Kidney (tissue), 14 donors: ENCODE data around the gene GUCA2B. TPM values are rescaled to one million over a fixed set of nuclear protein-coding genes. Genes with fewer than 3 reads are reported as not detected.
A peak's percentile ranks its signal among the peaks of the same experiment; 100 is the strongest.

Source experiments
- DNase-seq, 5 donors: peaks; one replicate each; pipeline ENCODE4 v3.0.0-alpha.2; 2013 to 2020
- FAIRE-seq: peaks from 2 replicates; lab custom pipeline; 2012; peaks lifted over from hg19 to GRCh38; lab: Jason Lieb, UNC
- H3K27ac ChIP-seq, 2 donors: one replicate each; pipeline ENCODE4 v1.7.0; 2013; ENCODE audit warnings: low read depth in 2 of 2, low read length in 2 of 2, inconsistent platforms in 1 of 2
- H3K27me3 ChIP-seq: one replicate; pipeline ENCODE4 v1.7.1; 2013; ENCODE audit warnings: low read length, inconsistent platforms; ENCODE audit not compliant: control insufficient read depth, insufficient read depth
- H3K36me3 ChIP-seq, 3 donors: one replicate each; pipeline versions ENCODE4 v1.7.0 to v1.7.1; 2013; ENCODE audit warnings: low read length in 3 of 3, control low read depth in 1 of 3, inconsistent platforms in 1 of 3; ENCODE audit not compliant: insufficient read depth in 3 of 3, control insufficient read depth in 2 of 3
- H3K4me1 ChIP-seq, 3 donors: one replicate each; pipeline versions ENCODE4 v1.7.0 to v1.7.1; 2013; ENCODE audit warnings: low read length in 3 of 3, inconsistent platforms in 1 of 3, low read depth in 1 of 3; ENCODE audit not compliant: control insufficient read depth in 2 of 3, insufficient read depth in 2 of 3
- H3K4me3 ChIP-seq, 3 donors: one replicate each; pipeline versions ENCODE4 v1.7.0 to v1.8.1; 2013; ENCODE audit warnings: low read length in 3 of 3, control low read depth in 1 of 3, inconsistent platforms in 1 of 3
- H3K9ac ChIP-seq, 3 donors: one replicate each; pipeline versions ENCODE4 v1.7.0 to v1.7.1; 2013; ENCODE audit warnings: low read length in 3 of 3, control low read depth in 1 of 3, inconsistent platforms in 1 of 3
- H3K9me3 ChIP-seq, 3 donors: one replicate each; pipeline versions ENCODE4 v1.7.0 to v1.7.1; 2013; ENCODE audit warnings: low read length in 3 of 3, control low read depth in 1 of 3, inconsistent platforms in 1 of 3; ENCODE audit not compliant: control insufficient read depth in 2 of 3, insufficient read depth in 1 of 3
- CTCF ChIP-seq: IDR thresholded peaks from 3 replicates; pipeline ENCODE4 v1.5.1; 2012; ENCODE audit warnings: mild to moderate bottlenecking, moderate library complexity, borderline replicate concordance; ENCODE audit not compliant: insufficient read depth; ENCODE audit errors: extremely low read depth
- intact Hi-C: fragments of 100-400 bp; cut with DNase I; formaldehyde crosslinking; loops from one replicate; pipeline ENCODE4 v1.11.1; 2022
- polyA plus RNA-seq: library from polyadenylated mRNA; stranded (reverse); fragments of 350-450 nt; fragmentation: Illumina TruSeq; extraction: RNeasy Lipid Tissue Mini Kit (QIAGEN cat#74804); gene quantifications from one replicate; pipeline ENCODE4 v1.2.3, GENCODE V29; 2014; ENCODE audit warnings: low read depth, low replicate concordance; ENCODE audit not compliant: insufficient read depth
- total RNA-seq: library from RNA; stranded (reverse); fragmentation: NEBNext Ultra II Directional; extraction: Animal tissue kit (Norgen Biotek cat#: 25700); gene quantifications from one replicate; pipeline ENCODE4 v1.2.1, GENCODE V29; 2021
- donor health status: control.
- donor health status: control.
- donor health status: control.
- donor health status: control.
- donor health status: control.
- donor health status: DM: yes; HTN: yes; CAD: no.
- donor health status: Normal renal cell carcinoma (clear cell type).

Gene GUCA2B
- total and polyA plus RNA-seq, 2 donors from 2014 or later = not detected

- Histone ChIP-seq H3K9me3 (no peaks in the 10 kb centered on the region), H3K27ac (no peak overlapping the region), H3K4me1 (peaks cover 0 to 8% (median 3%) of the 10 kb centered on the region in 3 donors), H3K27me3 (no peaks in the 10 kb centered on the region), H3K9ac (no peak overlapping the region), H3K4me3 (no peak overlapping the region), H3K36me3 (no peaks in the 10 kb centered on the region)
- intact Hi-C loops = no loop called here
- DNase-seq (no peak), FAIRE-seq (no peak)
- TF ChIP-seq CTCF = no peak
Measured at GRCh38 chr1:42173961-42174735, 20.9 kb downstream of the GUCA2B start.

GRCh38 chr1:42175314-42176054 lies 22.3 kb downstream of the GUCA2B start:
- Histone ChIP-seq H3K36me3 (peaks cover 0 to 2% (median 0%) of the 10 kb centered on the region in 3 donors), H3K4me3 (no peak overlapping the region), H3K27ac (no peak overlapping the region), H3K9me3 (no peaks in the 10 kb centered on the region), H3K9ac (no peak overlapping the region), H3K4me1 (peaks cover 0 to 8% (median 3%) of the 10 kb centered on the region in 3 donors), H3K27me3 (no peaks in the 10 kb centered on the region)
- no peak for DNase-seq
- no peak for TF ChIP-seq CTCF
- no peak for FAIRE-seq
- intact Hi-C loops = no loop called here

- Histone ChIP-seq H3K36me3 (peaks cover 0 to 2% (median 0%) of the 10 kb centered on the region in 3 donors), H3K9me3 (no peaks in the 10 kb centered on the region), H3K4me1 (peaks cover 0 to 8% (median 2%) of the 10 kb centered on the region in 3 donors), H3K27ac (no peak overlapping the region), H3K4me3 (no peak overlapping the region), H3K27me3 (no peaks in the 10 kb centered on the region), H3K9ac (no peak overlapping the region)
- DNase-seq = peak in 2 of 5 donors; percentile 59 to 68
- no peak for FAIRE-seq
- peak; percentile 67 for TF ChIP-seq CTCF
- intact Hi-C loops = no loop called here
Measured at GRCh38 chr1:42176902-42177519, 23.8 kb downstream of the GUCA2B start.
